ENCODE data around the gene DMKN.

Gene DMKN

GRCh38 chr19:35522745-35523327 is 9.4 kb upstream of the DMKN start:
- DNase-seq, result no peak

GRCh38 chr19:35521124-35521743 is 7.8 kb upstream of the DMKN start:
- no peak for DNase-seq

GRCh38 chr19:35519291-35519690 is 5.8 kb upstream of the DMKN start:
- DNase-seq, result no peak

GRCh38 chr19:35518313-35518712 is 4.9 kb upstream of the DMKN start:
- DNase-seq, result no peak

- DNase-seq, result no peak
Observed at GRCh38 chr19:35517342-35517741, 3.9 kb upstream of the DMKN start.

GRCh38 chr19:35516310-35516709 is 2.9 kb upstream of the DMKN start:
- no peak for DNase-seq

GRCh38 chr19:35514282-35514809 is 897 bp upstream of the DMKN start:
- no peak for DNase-seq

- no peak for DNase-seq
Observed at GRCh38 chr19:35512831-35513627, 420 bp downstream of the DMKN start.

GRCh38 chr19:35511337-35511736 is 2.1 kb downstream of the DMKN start:
- no peak for DNase-seq

GRCh38 chr19:35510626-35510964 is 2.9 kb downstream of the DMKN start:
- no peak for DNase-seq

GRCh38 chr19:35509861-35510625 is 3.4 kb downstream of the DMKN start:
- peak; percentile 23 for DNase-seq

- DNase-seq, result no peak
Observed at GRCh38 chr19:35509018-35509652, 4.3 kb downstream of the DMKN start.

- no peak for DNase-seq
Observed at GRCh38 chr19:35508129-35508528, 5.3 kb downstream of the DMKN start.

- DNase-seq, result no peak
Observed at GRCh38 chr19:35507561-35507960, 5.9 kb downstream of the DMKN start.

- no peak for DNase-seq
Observed at GRCh38 chr19:35506011-35506410, 7.4 kb downstream of the DMKN start.

- no peak for DNase-seq
Observed at GRCh38 chr19:35502751-35503150, 10.7 kb downstream of the DMKN start.

- no peak for DNase-seq
Observed at GRCh38 chr19:35501684-35502083, 11.8 kb downstream of the DMKN start.

- DNase-seq, result no peak
Observed at GRCh38 chr19:35500611-35501010, 12.8 kb downstream of the DMKN start.

- no peak for DNase-seq
Observed at GRCh38 chr19:35498984-35499527, 14.4 kb downstream of the DMKN start.

GRCh38 chr19:35498220-35498619 is 15.2 kb downstream of the DMKN start:
- no peak for DNase-seq

GRCh38 chr19:35497406-35497805 is 16.0 kb downstream of the DMKN start:
- no peak for DNase-seq
